ENCODE data around the gene ACTL8. TPM values are rescaled to one million over a fixed set of nuclear protein-coding genes. Genes with fewer than 3 reads are reported as not detected.

ACTL8 gene
- total RNA-seq, 2 experiments from 2014 or later: not detected

DNA sequence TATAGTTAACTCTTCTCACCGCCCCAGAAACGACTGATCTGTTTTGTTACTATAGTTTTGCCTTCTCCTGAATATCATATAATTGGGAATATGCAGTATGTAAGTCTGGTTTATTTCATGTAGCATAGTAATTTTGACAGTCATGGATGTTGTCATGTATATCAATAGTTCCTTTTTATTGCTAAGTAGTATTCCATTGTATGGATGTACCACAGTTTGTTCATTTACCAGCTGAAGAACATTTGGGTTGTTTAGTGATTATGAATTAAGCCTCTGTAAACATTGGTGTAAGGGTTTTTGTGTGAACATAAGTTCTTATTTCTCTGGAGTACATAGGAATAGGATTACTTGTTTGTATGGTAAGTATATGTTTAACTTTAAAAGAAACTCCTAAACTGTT is 55.5 kb downstream of the ACTL8 start:
- H3K27me3 ChIP-seq (ENCODE audit: control insufficient read depth in 1 of 2, insufficient read depth in 2 of 2, low read length in 2 of 2): peaks cover 0 to 2% of the 10 kb centered on the region in 2 experiments
- intact Hi-C loops (cut with DNase I, micrococcal nuclease): no loop called here
- DNase-seq (no peak), ATAC-seq (ENCODE audit: poor library complexity) (no peak)
- ChIA-PET POLR2A (no interaction called here), CTCF (interaction anchor here (1.0 kb wide), 1 partner anchor 290 kb away, joined by 3 read pairs; no protein-coding TSS in a partner anchor)
- Mint-ChIP-seq H3K9me3 (peaks cover 11% of the 10 kb centered on the region), H3K36me3 (ENCODE audit: low read depth) (no peaks in the 10 kb centered on the region), H3K4me1 (ENCODE audit: low read depth) (no peaks in the 10 kb centered on the region), H3K27ac (no peak overlapping the region), H3K4me3 (no peak overlapping the region), H3K27me3 (peaks cover 8% of the 10 kb centered on the region)
- TF ChIP-seq, protein P1, sequence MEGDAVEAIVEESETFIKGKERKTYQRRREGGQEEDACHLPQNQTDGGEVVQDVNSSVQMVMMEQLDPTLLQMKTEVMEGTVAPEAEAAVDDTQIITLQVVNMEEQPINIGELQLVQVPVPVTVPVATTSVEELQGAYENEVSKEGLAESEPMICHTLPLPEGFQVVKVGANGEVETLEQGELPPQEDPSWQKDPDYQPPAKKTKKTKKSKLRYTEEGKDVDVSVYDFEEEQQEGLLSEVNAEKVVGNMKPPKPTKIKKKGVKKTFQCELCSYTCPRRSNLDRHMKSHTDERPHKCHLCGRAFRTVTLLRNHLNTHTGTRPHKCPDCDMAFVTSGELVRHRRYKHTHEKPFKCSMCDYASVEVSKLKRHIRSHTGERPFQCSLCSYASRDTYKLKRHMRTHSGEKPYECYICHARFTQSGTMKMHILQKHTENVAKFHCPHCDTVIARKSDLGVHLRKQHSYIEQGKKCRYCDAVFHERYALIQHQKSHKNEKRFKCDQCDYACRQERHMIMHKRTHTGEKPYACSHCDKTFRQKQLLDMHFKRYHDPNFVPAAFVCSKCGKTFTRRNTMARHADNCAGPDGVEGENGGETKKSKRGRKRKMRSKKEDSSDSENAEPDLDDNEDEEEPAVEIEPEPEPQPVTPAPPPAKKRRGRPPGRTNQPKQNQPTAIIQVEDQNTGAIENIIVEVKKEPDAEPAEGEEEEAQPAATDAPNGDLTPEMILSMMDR (IDR thresholded peaks at IDR 0.05): no peak
- peaks cover 0 to 4% of the 10 kb centered on the region in 2 experiments for H3K9me3 ChIP-seq (ENCODE audit: control insufficient read depth in 1 of 2, insufficient read depth in 1 of 2, low read length in 2 of 2)
- no peaks in the 10 kb centered on the region for H3K36me3 ChIP-seq (ENCODE audit: insufficient read depth, low read length)
- no peak overlapping the region for H3K4me3 ChIP-seq (ENCODE audit: low read length)
- H3K4me1 ChIP-seq (ENCODE audit: insufficient read depth, low read length): no peaks in the 10 kb centered on the region
- H3K27ac ChIP-seq (ENCODE audit: low read depth in 1 of 2, low read length in 2 of 2): no peak overlapping the region

DNA sequence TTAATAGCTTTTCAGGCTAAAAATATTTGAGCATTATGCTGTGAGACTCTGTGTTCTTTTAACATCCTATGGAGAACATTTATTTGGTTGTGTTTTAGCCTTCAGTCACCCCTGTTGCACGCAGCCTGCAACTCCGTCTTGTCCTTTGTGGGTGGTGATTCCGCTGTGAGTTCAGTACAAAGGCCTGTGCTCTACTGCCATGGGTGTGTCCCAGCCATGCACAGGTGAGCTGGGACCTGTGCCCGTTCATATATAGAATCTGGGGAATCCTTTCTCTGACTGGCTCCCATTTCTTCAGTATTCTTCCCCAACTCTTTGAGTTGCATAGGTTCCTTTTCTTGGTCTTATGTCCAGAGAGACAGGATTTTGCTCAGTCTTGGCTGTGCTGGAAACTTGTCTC is 61.4 kb downstream of the ACTL8 start:
- Histone ChIP-seq H3K27ac (ENCODE audit: low read depth in 1 of 2, low read length in 2 of 2) (no peak overlapping the region), H3K9me3 (ENCODE audit: control insufficient read depth in 1 of 2, insufficient read depth in 1 of 2, low read length in 2 of 2) (peaks cover 4 to 7% of the 10 kb centered on the region in 2 experiments), H3K36me3 (ENCODE audit: insufficient read depth, low read length) (no peaks in the 10 kb centered on the region), H3K4me1 (ENCODE audit: insufficient read depth, low read length) (no peaks in the 10 kb centered on the region), H3K4me3 (ENCODE audit: low read length) (no peak overlapping the region), H3K27me3 (ENCODE audit: control insufficient read depth in 1 of 2, insufficient read depth in 2 of 2, low read length in 2 of 2) (peaks cover 0 to 5% of the 10 kb centered on the region in 2 experiments)
- ChIA-PET POLR2A (no interaction called here), CTCF (no interaction called here)
- Mint-ChIP-seq H3K9me3 (peaks cover 19% of the 10 kb centered on the region), H3K4me3 (no peak overlapping the region), H3K27ac (no peak overlapping the region), H3K4me1 (ENCODE audit: low read depth) (no peaks in the 10 kb centered on the region), H3K36me3 (ENCODE audit: low read depth) (no peaks in the 10 kb centered on the region), H3K27me3 (peaks cover 31% of the 10 kb centered on the region)
- TF ChIP-seq, protein P1 (IDR thresholded peaks at IDR 0.05): no peak
- intact Hi-C loops (cut with DNase I, micrococcal nuclease): no loop called here
- DNase-seq (no peak), ATAC-seq (ENCODE audit: poor library complexity) (no peak)

DNA sequence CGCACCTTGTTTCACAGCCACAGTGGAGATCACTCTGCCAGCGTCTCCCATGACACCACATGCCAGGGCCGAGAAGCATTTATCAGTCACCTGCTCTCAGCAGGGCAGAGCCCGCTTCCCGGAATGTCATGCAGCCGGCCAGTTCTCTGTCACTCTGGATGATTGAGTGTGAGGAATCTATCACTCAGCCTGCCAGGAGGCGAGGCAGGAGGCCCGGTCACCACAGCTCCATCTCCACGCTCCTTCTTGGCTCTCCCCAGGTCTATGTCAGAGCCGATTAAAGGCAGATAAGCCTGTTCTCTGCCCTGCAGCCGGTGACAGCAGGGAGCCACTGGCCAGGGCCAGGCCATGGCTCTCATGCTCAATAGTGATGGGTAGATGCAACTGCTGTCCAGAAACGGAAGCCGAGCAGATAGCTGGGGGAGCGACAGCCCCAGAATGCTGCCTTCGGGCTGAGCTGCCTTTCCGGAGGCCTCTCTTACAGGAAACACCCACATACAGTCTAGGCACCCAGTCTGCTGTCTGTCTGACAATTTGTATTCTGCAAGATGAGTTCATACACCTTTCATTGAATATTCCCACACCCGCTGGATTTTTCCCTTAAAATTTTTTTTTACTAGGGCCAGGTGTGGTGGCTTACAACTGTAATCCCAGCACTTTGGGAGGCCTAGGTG is 64.1 kb downstream of the ACTL8 start:
- Mint-ChIP-seq H3K4me3 (no peak overlapping the region), H3K27ac (no peak overlapping the region), H3K4me1 (ENCODE audit: low read depth) (no peaks in the 10 kb centered on the region), H3K36me3 (ENCODE audit: low read depth) (no peaks in the 10 kb centered on the region), H3K27me3 (peaks cover 31% of the 10 kb centered on the region), H3K9me3 (peaks cover 18% of the 10 kb centered on the region)
- no peaks in the 10 kb centered on the region for H3K4me1 ChIP-seq (ENCODE audit: insufficient read depth, low read length)
- no peak overlapping the region for H3K27ac ChIP-seq (ENCODE audit: low read depth in 1 of 2, low read length in 2 of 2)
- H3K9me3 ChIP-seq (ENCODE audit: control insufficient read depth in 1 of 2, insufficient read depth in 1 of 2, low read length in 2 of 2): peaks cover 4 to 18% of the 10 kb centered on the region in 2 experiments
- peaks cover 0 to 5% of the 10 kb centered on the region in 2 experiments for H3K27me3 ChIP-seq (ENCODE audit: control insufficient read depth in 1 of 2, insufficient read depth in 2 of 2, low read length in 2 of 2)
- ChIA-PET CTCF (no interaction called here), POLR2A (no interaction called here)
- intact Hi-C loops (cut with DNase I, micrococcal nuclease): no loop called here
- DNase-seq (no peak), ATAC-seq (ENCODE audit: poor library complexity) (no peak)
- TF ChIP-seq, protein P1 (IDR thresholded peaks at IDR 0.05): no peak
- H3K4me3 ChIP-seq (ENCODE audit: low read length): no peak overlapping the region
- no peaks in the 10 kb centered on the region for H3K36me3 ChIP-seq (ENCODE audit: insufficient read depth, low read length)
